ENCODE measurements around the gene ITGA2B.
"Not testable (repeated sequence)": the region's sequence is repeated elsewhere in the genome, so short reads cannot be mapped to it uniquely, and the experiment has no call there.

ITGA2B gene

DNA sequence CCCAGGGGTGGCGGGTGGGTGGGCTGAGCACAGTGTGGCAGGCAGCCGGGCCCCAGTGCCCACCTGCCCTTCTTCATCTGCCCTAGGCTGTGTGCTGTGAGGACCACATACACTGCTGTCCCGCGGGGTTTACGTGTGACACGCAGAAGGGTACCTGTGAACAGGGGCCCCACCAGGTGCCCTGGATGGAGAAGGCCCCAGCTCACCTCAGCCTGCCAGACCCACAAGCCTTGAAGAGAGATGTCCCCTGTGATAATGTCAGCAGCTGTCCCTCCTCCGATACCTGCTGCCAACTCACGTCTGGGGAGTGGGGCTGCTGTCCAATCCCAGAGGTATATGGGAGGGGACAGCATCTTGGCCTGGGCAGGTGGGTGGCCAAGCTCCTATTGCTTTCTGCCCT, 38.0 kb downstream of the ITGA2B start:
- no peak for DNase-seq (ENCODE audit: low read depth, low spot score)
- Histone ChIP-seq H3K27ac (ENCODE audit: low read length) (no peak overlapping the region), H3K9me3 (ENCODE audit: control insufficient read depth, insufficient read depth, low read length) (no peaks in the 10 kb centered on the region), H3K4me1 (ENCODE audit: control insufficient read depth, insufficient read depth, low read length) (0 out of 2 replicates have a peak, but pooled peaks cover 3% of the 10 kb centered on the region), H3K27me3 (ENCODE audit: control insufficient read depth, insufficient read depth, low read length) (no peaks in the 10 kb centered on the region), H3K36me3 (ENCODE audit: control insufficient read depth, insufficient read depth, low read length) (peaks cover 15% of the 10 kb centered on the region), H3K4me3 (ENCODE audit: low read length) (no peak overlapping the region)
- no CpG with 5 or more reads among the region's 8 CpGs for WGBS (ENCODE audit: insufficient coverage, insufficient read length)

DNA sequence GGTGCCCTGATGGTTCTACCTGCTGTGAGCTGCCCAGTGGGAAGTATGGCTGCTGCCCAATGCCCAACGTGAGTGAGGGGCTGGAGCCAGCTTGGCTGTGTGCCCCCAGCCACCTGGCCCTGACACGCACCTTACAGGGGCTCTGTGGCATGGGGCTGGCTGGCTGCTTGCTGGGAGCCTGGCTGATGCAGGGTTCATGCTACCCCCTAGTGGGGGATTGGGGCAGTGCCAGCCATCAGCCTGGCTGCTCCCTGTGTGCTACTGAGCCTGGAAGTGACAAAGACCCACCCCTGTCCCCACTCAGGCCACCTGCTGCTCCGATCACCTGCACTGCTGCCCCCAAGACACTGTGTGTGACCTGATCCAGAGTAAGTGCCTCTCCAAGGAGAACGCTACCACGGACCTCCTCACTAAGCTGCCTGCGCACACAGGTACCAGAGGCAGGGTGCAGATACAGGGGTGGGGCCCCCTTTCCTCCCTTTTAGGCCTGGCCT, 38.7 kb downstream of the ITGA2B start:
- H3K9me3 ChIP-seq (ENCODE audit: control insufficient read depth, insufficient read depth, low read length), result no peaks in the 10 kb centered on the region
- H3K27me3 ChIP-seq (ENCODE audit: control insufficient read depth, insufficient read depth, low read length), result no peaks in the 10 kb centered on the region
- peaks cover 15% of the 10 kb centered on the region for H3K36me3 ChIP-seq (ENCODE audit: control insufficient read depth, insufficient read depth, low read length)
- 0 out of 2 replicates have a peak, but pooled peaks cover 3% of the 10 kb centered on the region for H3K4me1 ChIP-seq (ENCODE audit: control insufficient read depth, insufficient read depth, low read length)
- H3K27ac ChIP-seq (ENCODE audit: low read length), result no peak overlapping the region
- no peak for DNase-seq (ENCODE audit: low read depth, low spot score)
- H3K4me3 ChIP-seq (ENCODE audit: low read length), result no peak overlapping the region
- no CpG with 5 or more reads among the region's 6 CpGs for WGBS (ENCODE audit: insufficient coverage, insufficient read length)

DNA sequence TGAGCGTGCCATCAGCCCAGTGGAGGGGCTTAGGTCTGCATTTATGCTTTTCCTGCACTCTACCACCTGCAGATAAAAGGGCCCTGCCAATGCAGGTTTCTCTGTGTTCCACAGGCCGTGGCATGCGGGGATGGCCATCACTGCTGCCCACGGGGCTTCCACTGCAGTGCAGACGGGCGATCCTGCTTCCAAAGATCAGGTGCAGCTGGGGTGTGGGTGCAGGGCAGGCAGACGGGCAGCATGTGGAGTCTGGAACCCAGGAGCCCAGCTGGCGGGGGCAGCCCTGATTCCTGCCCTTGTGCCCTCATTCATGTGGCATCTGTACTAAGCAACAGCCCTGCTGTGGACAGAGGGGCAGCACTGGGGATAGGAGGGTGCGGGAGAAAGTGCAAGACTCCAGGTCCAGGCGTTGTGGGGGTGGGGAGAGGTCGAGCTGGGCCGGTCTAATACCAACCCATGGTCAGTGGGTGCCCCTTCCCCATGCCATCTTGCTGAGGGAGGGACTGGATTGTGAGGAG, 39.8 kb downstream of the ITGA2B start:
- DNase-seq (ENCODE audit: low read depth, low spot score), result no peak
- no peak overlapping the region for H3K4me3 ChIP-seq (ENCODE audit: low read length)
- H3K9me3 ChIP-seq (ENCODE audit: control insufficient read depth, insufficient read depth, low read length), result no peaks in the 10 kb centered on the region
- no CpG with 5 or more reads among the region's 12 CpGs for WGBS (ENCODE audit: insufficient coverage, insufficient read length)
- peaks cover 15% of the 10 kb centered on the region for H3K36me3 ChIP-seq (ENCODE audit: control insufficient read depth, insufficient read depth, low read length)
- no peak overlapping the region for H3K27ac ChIP-seq (ENCODE audit: low read length)
- H3K4me1 ChIP-seq (ENCODE audit: control insufficient read depth, insufficient read depth, low read length), result 0 out of 2 replicates have a peak, but pooled peaks cover 3% of the 10 kb centered on the region
- H3K27me3 ChIP-seq (ENCODE audit: control insufficient read depth, insufficient read depth, low read length), result no peaks in the 10 kb centered on the region

DNA sequence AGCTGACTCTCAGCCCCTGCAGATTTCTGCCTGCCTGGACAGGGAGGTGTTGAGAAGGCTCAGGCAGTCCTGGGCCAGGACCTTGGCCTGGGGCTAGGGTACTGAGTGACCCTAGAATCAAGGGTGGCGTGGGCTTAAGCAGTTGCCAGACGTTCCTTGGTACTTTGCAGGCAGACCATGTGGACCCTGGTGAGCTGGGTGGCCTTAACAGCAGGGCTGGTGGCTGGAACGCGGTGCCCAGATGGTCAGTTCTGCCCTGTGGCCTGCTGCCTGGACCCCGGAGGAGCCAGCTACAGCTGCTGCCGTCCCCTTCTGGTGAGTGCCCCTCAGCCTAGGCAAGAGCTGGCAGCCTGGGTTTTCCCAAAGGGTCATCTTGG, 40.5 kb downstream of the ITGA2B start:
- Histone ChIP-seq H3K4me1 (ENCODE audit: control insufficient read depth, insufficient read depth, low read length) (0 out of 2 replicates have a peak, but pooled peaks cover 3% of the 10 kb centered on the region), H3K4me3 (ENCODE audit: low read length) (no peak overlapping the region), H3K9me3 (ENCODE audit: control insufficient read depth, insufficient read depth, low read length) (no peaks in the 10 kb centered on the region), H3K27me3 (ENCODE audit: control insufficient read depth, insufficient read depth, low read length) (no peaks in the 10 kb centered on the region), H3K27ac (ENCODE audit: low read length) (no peak overlapping the region), H3K36me3 (ENCODE audit: control insufficient read depth, insufficient read depth, low read length) (peaks cover 15% of the 10 kb centered on the region)
- no peak for DNase-seq (ENCODE audit: low read depth, low spot score)
- WGBS (ENCODE audit: insufficient coverage, insufficient read length), result no CpG with 5 or more reads among the region's 6 CpGs

DNA sequence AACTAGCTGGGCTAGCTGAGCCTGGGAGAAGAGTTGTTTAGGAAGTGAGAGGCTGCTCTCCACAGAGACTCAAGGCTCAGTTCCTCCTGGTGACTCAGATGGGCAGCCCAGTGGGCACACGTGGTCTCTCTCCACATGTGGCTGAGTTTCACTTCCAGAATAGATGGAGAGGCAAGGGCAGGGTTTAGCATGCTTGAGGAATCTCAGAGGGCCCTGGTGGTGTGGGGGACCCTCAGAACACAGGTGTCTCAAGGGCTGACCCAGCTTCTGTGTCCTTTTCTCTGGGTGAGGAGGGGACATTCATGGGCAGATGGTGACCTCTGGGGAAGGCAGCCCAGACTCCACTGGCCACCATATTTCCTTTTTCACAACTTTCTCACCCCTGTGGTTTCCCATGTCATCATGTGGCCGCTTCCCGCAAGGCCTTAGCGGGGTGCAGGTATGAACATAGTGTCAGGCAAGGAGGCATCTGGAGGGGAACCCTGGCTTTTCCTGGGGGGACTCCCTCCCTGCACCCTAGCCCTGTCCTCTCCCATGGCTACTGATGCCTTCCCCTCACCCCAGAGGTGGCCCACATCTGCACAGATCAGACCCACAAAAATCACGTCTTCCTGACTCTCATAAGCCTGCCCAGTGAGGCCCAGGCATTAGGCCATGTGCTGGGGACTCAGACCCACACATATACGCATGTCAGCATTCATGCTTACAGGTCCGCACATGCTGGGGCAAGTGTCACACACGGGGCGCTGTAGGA, 41.0 kb downstream of the ITGA2B start:
- 0 out of 2 replicates have a peak, but pooled peaks cover 3% of the 10 kb centered on the region for H3K4me1 ChIP-seq (ENCODE audit: control insufficient read depth, insufficient read depth, low read length)
- no peak overlapping the region for H3K4me3 ChIP-seq (ENCODE audit: low read length)
- DNase-seq (ENCODE audit: low read depth, low spot score), result no peak
- no peaks in the 10 kb centered on the region for H3K9me3 ChIP-seq (ENCODE audit: control insufficient read depth, insufficient read depth, low read length)
- H3K27me3 ChIP-seq (ENCODE audit: control insufficient read depth, insufficient read depth, low read length), result no peaks in the 10 kb centered on the region
- H3K36me3 ChIP-seq (ENCODE audit: control insufficient read depth, insufficient read depth, low read length), result peaks cover 15% of the 10 kb centered on the region
- H3K27ac ChIP-seq (ENCODE audit: low read length), result no peak overlapping the region
- no CpG with 5 or more reads among the region's 9 CpGs for WGBS (ENCODE audit: insufficient coverage, insufficient read length)

DNA sequence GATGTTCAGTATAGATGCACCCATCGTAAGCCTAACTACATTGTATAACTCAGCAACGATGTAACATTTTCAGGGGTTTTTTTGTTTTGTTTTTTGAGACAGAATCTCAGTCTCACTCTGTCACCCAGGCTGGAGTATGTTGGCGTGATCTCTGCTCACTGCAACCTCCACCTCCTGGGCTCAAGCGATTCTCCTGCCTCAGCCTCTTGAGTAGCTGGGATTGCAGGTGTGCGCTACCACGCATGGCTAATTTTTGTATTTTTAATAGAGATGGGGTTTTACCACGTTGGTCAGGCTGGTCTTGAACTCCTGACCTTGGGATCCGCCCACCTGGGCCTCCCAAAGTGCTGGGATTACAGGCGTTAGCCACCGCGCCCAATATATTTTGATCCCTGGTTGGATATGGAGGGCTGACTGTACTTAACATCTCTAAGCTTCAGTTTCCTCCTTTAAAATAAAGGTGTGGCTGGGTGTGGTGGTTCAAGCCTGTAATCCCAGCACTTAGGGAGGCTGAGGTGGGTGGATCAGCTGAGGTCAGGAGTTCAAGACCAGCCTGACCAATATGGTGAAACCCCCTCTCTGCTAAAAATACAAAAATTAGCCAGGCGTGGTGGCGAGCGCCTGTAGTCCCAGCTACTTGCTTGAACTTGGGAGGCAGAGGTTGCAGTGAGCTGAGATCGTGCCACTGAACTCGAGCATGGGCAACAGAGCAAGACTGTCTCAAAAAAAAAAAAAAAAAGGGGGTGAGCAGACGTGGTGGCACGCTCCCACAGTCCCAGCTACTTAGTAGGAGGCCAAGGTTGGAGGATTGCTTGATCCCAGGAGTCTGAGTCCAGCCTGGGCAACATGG, 42.0 kb downstream of the ITGA2B start:
- H3K4me3 ChIP-seq (ENCODE audit: low read length); H3K4me1 ChIP-seq (ENCODE audit: control insufficient read depth, insufficient read depth, low read length); H3K9me3 ChIP-seq (ENCODE audit: control insufficient read depth, insufficient read depth, low read length); H3K27me3 ChIP-seq (ENCODE audit: control insufficient read depth, insufficient read depth, low read length); DNase-seq (ENCODE audit: low read depth, low spot score); H3K27ac ChIP-seq (ENCODE audit: low read length): not testable (repeated sequence)
- H3K36me3 ChIP-seq (ENCODE audit: control insufficient read depth, insufficient read depth, low read length), result peaks cover 14% of the 10 kb centered on the region
- no CpG with 5 or more reads among the region's 18 CpGs for WGBS (ENCODE audit: insufficient coverage, insufficient read length)

DNA sequence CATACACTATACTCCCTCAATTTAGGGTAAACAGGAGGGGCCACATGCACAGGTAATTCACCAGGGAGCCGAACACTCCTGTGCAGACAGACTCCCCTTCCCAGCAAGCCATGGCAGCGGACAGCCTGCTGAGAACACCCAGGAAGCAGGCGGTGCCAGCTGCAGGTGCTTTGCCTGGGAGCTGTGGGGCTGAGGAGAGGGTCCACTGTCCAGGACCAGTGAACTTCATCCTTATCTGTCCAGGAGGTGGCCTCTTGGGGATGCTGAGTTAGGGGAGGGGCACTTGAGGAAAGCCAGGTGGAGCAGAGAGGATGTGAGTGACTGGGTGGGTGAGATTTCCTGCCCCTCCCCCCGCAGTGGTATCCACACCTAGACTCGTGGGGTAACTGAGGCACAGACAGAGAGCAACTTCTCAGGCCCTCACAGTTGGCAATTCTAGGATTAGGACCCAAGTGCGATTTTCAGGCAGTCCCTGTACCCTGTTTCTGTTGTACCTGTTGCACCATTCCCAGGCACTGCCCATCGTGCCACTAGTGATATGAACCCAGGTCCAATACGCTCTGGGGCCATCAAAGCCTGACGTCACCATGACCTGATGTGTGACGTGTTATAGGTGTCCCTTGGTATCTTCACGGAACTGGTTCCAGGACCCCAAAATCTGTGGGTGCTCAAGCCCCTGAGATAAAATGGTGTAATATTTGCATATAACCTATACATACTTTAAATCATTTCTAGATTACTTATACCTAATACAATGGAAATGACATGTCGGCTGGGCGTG, 43.2 kb downstream of the ITGA2B start:
- WGBS (ENCODE audit: insufficient coverage, insufficient read length), result no CpG with 5 or more reads among the region's 13 CpGs
- DNase-seq (ENCODE audit: low read depth, low spot score), result no peak
- Histone ChIP-seq H3K27ac (ENCODE audit: low read length) (no peak overlapping the region), H3K4me3 (ENCODE audit: low read length) (no peak overlapping the region; the same call in 1 of the 2 replicates), H3K4me1 (ENCODE audit: control insufficient read depth, insufficient read depth, low read length) (no peaks in the 10 kb centered on the region), H3K9me3 (ENCODE audit: control insufficient read depth, insufficient read depth, low read length) (no peaks in the 10 kb centered on the region), H3K27me3 (ENCODE audit: control insufficient read depth, insufficient read depth, low read length) (no peaks in the 10 kb centered on the region), H3K36me3 (ENCODE audit: control insufficient read depth, insufficient read depth, low read length) (peaks cover 3% of the 10 kb centered on the region; the same call in 1 of the 2 replicates)

DNA sequence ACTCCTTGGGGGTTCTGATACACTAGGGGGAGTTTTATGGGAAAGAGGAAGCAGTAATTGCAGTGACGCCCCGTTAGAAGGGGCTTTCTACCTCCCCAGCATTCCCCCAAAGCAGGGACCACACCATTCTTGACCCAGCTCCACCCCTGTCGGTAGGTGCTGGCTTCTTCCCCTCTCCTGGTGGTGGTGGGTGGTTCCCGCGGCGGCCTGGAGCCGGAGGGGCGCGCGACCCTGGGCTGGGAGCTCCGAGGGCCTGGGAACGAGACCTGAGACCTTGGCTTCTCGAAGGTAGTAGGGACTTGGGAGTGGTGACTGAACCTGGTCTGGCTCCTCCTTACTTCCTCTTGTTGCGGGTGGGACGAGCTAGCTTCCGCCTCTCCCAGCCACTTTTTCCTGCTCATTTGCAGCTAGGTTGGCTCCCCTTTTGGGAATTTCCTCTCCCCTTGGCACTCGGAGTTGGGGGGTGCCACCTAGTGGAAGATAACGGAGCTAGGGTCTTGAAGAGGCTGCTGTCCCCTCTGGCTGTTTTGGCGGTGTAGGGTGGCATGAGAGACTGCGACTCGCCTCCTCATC, 43.9 kb downstream of the ITGA2B start:
- DNase-seq (ENCODE audit: low read depth, low spot score), result no peak
- peak overlapping the region; percentile 64 for H3K4me3 ChIP-seq (ENCODE audit: low read length)
- no peaks in the 10 kb centered on the region for H3K4me1 ChIP-seq (ENCODE audit: control insufficient read depth, insufficient read depth, low read length)
- H3K36me3 ChIP-seq (ENCODE audit: control insufficient read depth, insufficient read depth, low read length), result 0 out of 2 replicates have a peak, but pooled peaks cover 2% of the 10 kb centered on the region
- H3K9me3 ChIP-seq (ENCODE audit: control insufficient read depth, insufficient read depth, low read length), result no peaks in the 10 kb centered on the region
- WGBS (ENCODE audit: insufficient coverage, insufficient read length), result no CpG with 5 or more reads among the region's 21 CpGs
- H3K27me3 ChIP-seq (ENCODE audit: control insufficient read depth, insufficient read depth, low read length), result no peaks in the 10 kb centered on the region
- no peak overlapping the region for H3K27ac ChIP-seq (ENCODE audit: low read length)

DNA sequence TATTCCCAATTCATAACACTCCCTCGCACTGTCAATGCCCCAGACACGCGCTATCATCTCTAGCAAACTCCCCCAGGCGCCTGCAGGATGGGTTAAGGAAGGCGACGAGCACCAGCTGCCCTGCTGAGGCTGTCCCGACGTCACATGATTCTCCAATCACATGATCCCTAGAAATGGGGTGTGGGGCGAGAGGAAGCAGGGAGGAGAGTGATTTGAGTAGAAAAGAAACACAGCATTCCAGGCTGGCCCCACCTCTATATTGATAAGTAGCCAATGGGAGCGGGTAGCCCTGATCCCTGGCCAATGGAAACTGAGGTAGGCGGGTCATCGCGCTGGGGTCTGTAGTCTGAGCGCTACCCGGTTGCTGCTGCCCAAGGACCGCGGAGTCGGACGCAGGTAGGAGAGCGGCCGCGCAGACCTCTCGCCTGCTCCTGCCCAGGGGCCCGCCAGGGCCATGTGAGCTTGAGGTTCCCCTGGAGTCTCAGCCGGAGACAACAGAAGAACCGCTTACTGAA, 44.5 kb downstream of the ITGA2B start, which contains the start of gene GRN:
Gene GRN (plus strand): TSS at position 364 of the 515 bp plus-strand sequence. CDS start 3,863 bp downstream, outside the sequence.
- H3K4me3 ChIP-seq (ENCODE audit: low read length), result peak within 1 kb of the TSS; percentile 64
- peak; percentile 97 for DNase-seq (ENCODE audit: low read depth, low spot score)
- H3K36me3 ChIP-seq (ENCODE audit: control insufficient read depth, insufficient read depth, low read length), result 0 out of 2 replicates have a peak, but pooled peaks cover 1% of the 10 kb centered on the region
- no peaks in the 10 kb centered on the region for H3K4me1 ChIP-seq (ENCODE audit: control insufficient read depth, insufficient read depth, low read length)
- no CpG with 5 or more reads among the region's 26 CpGs for WGBS (ENCODE audit: insufficient coverage, insufficient read length)
- no peaks in the 10 kb centered on the region for H3K9me3 ChIP-seq (ENCODE audit: control insufficient read depth, insufficient read depth, low read length)
- H3K27ac ChIP-seq (ENCODE audit: low read length), result no peak within 1 kb of the TSS
- no peaks in the 10 kb centered on the region for H3K27me3 ChIP-seq (ENCODE audit: control insufficient read depth, insufficient read depth, low read length)

All from iPS DF 6.9 (cell line).